Calu3 (cell line): ENCODE measurements around the gene TFR2. TPM values are rescaled to one million over a fixed set of nuclear protein-coding genes. Genes with fewer than 3 reads are reported as not detected.

Experiments
- BruUV-seq: library from RNA; stranded (reverse); fragments of 400-500 nt; replicated peaks from 2 replicates; lab custom pipeline; 2021; lab: Mats Ljungman, UMichigan
- CTCF ChIA-PET: fragments of 300-600 bp; sonication (Branson Sonifier 250); formaldehyde crosslinking; loops from one replicate; lab custom pipeline; 2022; ENCODE audit warnings: antibody characterized with exemption; lab: Charles Lee
- DNase-seq: peaks from one replicate; pipeline ENCODE4 v3.0.0; 2022
- H3K27ac Mint-ChIP-seq: one replicate; pipeline ENCODE4 v1.8.0; 2022; ENCODE audit warnings: mixed read lengths; ENCODE audit not compliant: unreplicated experiment
- H3K27me3 Mint-ChIP-seq: one replicate; pipeline ENCODE4 v1.8.0; 2022; ENCODE audit warnings: mixed read lengths; ENCODE audit not compliant: unreplicated experiment
- H3K36me3 Mint-ChIP-seq: one replicate; pipeline ENCODE4 v1.8.0; 2022; ENCODE audit warnings: mild to moderate bottlenecking, moderate library complexity, mixed read lengths; ENCODE audit not compliant: insufficient read depth, unreplicated experiment
- H3K4me1 Mint-ChIP-seq: one replicate; pipeline ENCODE4 v1.8.0; 2022; ENCODE audit warnings: mild to moderate bottlenecking, low read depth, mixed read lengths; ENCODE audit not compliant: unreplicated experiment
- H3K4me3 Mint-ChIP-seq: one replicate; pipeline ENCODE4 v1.8.0; 2022; ENCODE audit warnings: mild to moderate bottlenecking, low read depth, moderate library complexity, mixed read lengths; ENCODE audit not compliant: unreplicated experiment
- H3K9me3 Mint-ChIP-seq: one replicate; pipeline ENCODE4 v1.8.0; 2022; ENCODE audit warnings: low read depth, mixed read lengths; ENCODE audit not compliant: unreplicated experiment
- intact Hi-C: fragments of 100-400 bp; cut with micrococcal nuclease; formaldehyde crosslinking; loops from one replicate; pipeline ENCODE4 v1.10.0; 2022; ENCODE audit not compliant: unreplicated experiment
- total RNA-seq: library from RNA; stranded (reverse); gene quantifications from 2 replicates; pipeline ENCODE4 v1.2.3, GENCODE V29; 2022
- TF ChIP-seq, protein P1 (sequence below): fragments of 200-600 bp; IDR thresholded peaks from one replicate; pipeline ENCODE4 v1.8.0; 2022; ENCODE audit warnings: antibody characterized with exemption; ENCODE audit not compliant: unreplicated experiment

Gene TFR2
- total RNA-seq, 1 experiment from 2014 or later = 0.90 TPM

GRCh38 chr7:100655908-100656674, 14.7 kb upstream of the TFR2 start, which contains the start of gene ACTL6B:
TSS of gene ACTL6B (minus strand) at chr7:100656448. CDS start at chr7:100656354, 94 bp downstream.
- H3K27me3 Mint-ChIP-seq = peaks cover 26% of the 10 kb centered on the region
- no peak within 1 kb of the TSS for H3K4me3 Mint-ChIP-seq
- H3K4me1 Mint-ChIP-seq = no peaks in the 10 kb centered on the region
- no peaks in the 10 kb centered on the region for H3K36me3 Mint-ChIP-seq
- H3K9me3 Mint-ChIP-seq = no peaks in the 10 kb centered on the region
- no peak within 1 kb of the TSS for H3K27ac Mint-ChIP-seq
- TF ChIP-seq, protein P1, sequence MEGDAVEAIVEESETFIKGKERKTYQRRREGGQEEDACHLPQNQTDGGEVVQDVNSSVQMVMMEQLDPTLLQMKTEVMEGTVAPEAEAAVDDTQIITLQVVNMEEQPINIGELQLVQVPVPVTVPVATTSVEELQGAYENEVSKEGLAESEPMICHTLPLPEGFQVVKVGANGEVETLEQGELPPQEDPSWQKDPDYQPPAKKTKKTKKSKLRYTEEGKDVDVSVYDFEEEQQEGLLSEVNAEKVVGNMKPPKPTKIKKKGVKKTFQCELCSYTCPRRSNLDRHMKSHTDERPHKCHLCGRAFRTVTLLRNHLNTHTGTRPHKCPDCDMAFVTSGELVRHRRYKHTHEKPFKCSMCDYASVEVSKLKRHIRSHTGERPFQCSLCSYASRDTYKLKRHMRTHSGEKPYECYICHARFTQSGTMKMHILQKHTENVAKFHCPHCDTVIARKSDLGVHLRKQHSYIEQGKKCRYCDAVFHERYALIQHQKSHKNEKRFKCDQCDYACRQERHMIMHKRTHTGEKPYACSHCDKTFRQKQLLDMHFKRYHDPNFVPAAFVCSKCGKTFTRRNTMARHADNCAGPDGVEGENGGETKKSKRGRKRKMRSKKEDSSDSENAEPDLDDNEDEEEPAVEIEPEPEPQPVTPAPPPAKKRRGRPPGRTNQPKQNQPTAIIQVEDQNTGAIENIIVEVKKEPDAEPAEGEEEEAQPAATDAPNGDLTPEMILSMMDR = no peak
- CTCF ChIA-PET = no interaction called here
- intact Hi-C loops = no loop called here
- no peak for DNase-seq
- BruUV-seq = no TSS peak

DNA sequence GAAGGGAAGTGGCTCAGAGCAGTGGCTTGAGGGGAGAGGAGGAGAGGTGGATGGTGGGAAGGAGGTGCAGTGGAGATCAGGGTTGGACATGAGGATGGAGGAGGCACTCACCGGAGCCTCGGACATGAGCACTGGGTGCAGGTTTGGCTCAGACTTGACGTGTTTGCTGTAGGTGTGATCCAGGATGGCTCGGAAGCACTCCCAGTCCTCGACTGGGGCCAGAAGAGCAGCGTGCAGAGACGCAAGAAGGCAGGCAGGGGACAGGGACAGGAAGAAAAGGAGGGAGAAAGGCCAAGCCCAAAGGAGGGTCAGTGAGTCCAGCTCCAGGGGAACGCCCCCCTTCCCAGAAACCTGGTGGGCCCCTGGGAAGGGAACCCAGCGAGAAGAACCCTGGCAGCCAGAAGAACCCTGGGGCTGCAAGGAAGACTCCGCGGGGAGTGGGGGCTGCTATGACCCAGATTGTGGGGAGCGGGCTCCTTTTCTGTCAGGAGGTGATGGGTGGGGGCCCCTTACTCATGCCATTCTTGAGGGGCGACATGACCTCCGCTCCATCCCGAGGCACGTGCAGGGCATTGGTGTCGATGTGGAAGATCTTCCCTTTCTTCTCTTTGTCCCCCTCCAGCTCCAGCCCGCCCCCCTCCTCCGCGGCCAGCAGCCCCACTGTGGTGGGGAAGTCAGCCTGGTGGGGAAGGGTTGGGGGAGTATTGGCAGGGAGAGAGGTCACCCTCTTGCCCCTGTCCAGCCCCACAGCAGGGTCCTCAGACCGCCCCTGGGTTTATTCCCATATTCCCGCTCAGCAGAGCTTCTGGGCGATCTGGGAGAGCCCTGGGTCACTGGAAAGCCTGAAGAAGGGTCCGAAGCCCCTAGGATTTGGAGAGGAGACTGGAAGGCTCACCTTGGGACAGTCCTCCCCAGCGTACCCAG, 13.8 kb upstream of the TFR2 start:
- Mint-ChIP-seq H3K27me3 (peaks cover 26% of the 10 kb centered on the region), H3K4me3 (no peak overlapping the region), H3K36me3 (no peaks in the 10 kb centered on the region), H3K4me1 (no peaks in the 10 kb centered on the region), H3K27ac (no peak overlapping the region), H3K9me3 (no peaks in the 10 kb centered on the region)
- no TSS peak for BruUV-seq
- CTCF ChIA-PET = no interaction called here
- TF ChIP-seq, protein P1 = no peak
- DNase-seq = no peak
- intact Hi-C loops = no loop called here

DNA sequence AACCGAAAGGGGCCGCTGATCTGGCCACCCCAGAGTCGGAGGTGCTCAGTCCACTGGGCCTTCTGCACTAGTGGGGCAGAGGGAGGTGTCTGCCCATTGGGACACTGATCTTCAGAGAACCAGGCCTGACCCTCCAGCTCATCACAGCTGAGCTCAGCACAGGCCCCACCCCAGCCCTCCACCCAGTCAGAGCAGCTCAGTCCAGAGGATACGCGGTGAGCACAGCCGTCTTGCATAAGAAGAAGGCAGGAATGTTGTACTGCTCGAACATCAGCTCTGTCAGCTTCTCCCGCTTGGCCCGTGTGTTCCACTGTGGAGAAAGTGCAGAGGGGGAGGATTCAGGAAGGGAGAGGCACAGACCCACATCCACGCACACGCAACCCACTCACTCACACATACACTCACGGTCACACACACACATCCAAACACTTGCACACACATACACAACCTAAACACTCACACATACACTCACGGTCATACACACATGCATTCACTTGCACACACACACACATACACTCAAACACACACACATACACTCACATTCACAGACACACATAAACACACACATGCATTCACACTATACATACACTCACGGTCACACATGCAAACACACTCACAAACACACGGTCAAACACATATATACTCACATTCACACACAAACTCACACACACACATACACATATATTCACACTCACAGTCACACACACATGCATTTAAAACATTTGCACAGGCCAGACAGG, 8.6 kb upstream of the TFR2 start:
- DNase-seq = no peak
- H3K36me3 Mint-ChIP-seq = no peaks in the 10 kb centered on the region
- intact Hi-C loops = no loop called here
- H3K27me3 Mint-ChIP-seq = peaks cover 37% of the 10 kb centered on the region
- TF ChIP-seq, protein P1 = no peak
- no peak overlapping the region for H3K27ac Mint-ChIP-seq
- H3K4me1 Mint-ChIP-seq = no peaks in the 10 kb centered on the region
- H3K4me3 Mint-ChIP-seq = no peak overlapping the region
- CTCF ChIA-PET = no interaction called here
- H3K9me3 Mint-ChIP-seq = no peaks in the 10 kb centered on the region
- BruUV-seq = no TSS peak

GRCh38 chr7:100642534-100642907, 1.2 kb upstream of the TFR2 start:
- no peak for DNase-seq

More at GRCh38 chr7:100642534-100642907, 1.2 kb upstream of the TFR2 start:
- Mint-ChIP-seq H3K27me3 (peaks cover 49% of the 10 kb centered on the region), H3K36me3 (no peaks in the 10 kb centered on the region), H3K27ac (no peak overlapping the region), H3K9me3 (no peaks in the 10 kb centered on the region), H3K4me1 (no peaks in the 10 kb centered on the region), H3K4me3 (no peak overlapping the region)
- CTCF ChIA-PET = no interaction called here
- no TSS peak for BruUV-seq
- intact Hi-C loops = no loop called here
- TF ChIP-seq, protein P1 = no peak
